ENCODE data around the gene TXNRD1. TPM values are rescaled to one million over a fixed set of nuclear protein-coding genes. Genes with fewer than 3 reads are reported as not detected.
A peak's percentile ranks its signal among the peaks of the same experiment; 100 is the strongest.

TXNRD1 gene
- total RNA-seq, 1 experiment from 2014 or later = 180 TPM

GRCh38 chr12:104354167-104354867 is 138.7 kb downstream of the TXNRD1 start:
- DNase-seq = no peak
- H3K27me3 ChIP-seq (ENCODE audit: control insufficient read depth, insufficient read depth, low read length) = no peaks in the 10 kb centered on the region
- H3K36me3 ChIP-seq (replicated peaks; ENCODE audit: control insufficient read depth, insufficient read depth, low read length) = 0 out of 2 replicates have a peak, but pooled peaks cover 2% of the 10 kb centered on the region
- no peak overlapping the region for H3K4me3 ChIP-seq (ENCODE audit: insufficient read depth, low read depth, low read length)

DNA sequence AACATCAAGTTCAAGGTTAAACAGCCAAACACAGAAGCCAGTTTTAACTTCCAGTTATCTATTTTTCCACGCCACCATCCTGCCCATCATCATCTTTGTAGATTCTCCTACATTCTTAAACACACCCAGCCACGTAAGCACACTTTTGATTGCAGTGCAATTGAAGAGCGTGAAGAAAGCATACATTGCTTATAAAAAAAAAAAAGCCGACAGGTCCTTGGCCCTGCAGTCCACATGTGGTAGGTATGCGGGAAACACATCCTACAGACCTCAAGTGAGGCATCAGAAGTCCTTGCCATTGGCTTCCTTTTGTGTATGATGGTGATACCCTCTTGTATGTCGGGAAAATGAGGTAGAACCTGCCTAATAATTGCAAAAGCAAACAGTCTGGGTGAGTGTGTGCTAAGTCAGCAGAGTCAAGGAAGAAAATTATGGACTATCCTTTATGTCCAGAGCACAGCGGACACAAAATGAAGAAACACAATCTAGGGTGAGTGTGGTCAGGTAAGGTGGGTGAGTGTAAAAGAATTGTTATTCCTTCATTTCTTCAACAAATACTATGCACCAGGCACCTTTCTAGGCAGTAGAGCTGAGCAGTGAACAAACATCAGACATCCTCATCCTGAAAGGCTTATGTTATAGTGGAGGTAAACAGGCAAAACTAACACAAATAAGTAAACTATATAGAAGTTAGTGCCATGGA is 139.4 kb downstream of the TXNRD1 start:
- Histone ChIP-seq H3K4me3 (ENCODE audit: insufficient read depth, low read depth, low read length) (no peak overlapping the region), H3K36me3 (replicated peaks; ENCODE audit: control insufficient read depth, insufficient read depth, low read length) (no peaks in the 10 kb centered on the region), H3K27me3 (ENCODE audit: control insufficient read depth, insufficient read depth, low read length) (no peaks in the 10 kb centered on the region)
- no peak for DNase-seq

GRCh38 chr12:104355630-104356029 is 140.1 kb downstream of the TXNRD1 start:
- DNase-seq = no peak
- Histone ChIP-seq H3K4me3 (ENCODE audit: insufficient read depth, low read depth, low read length) (no peak overlapping the region), H3K36me3 (replicated peaks; ENCODE audit: control insufficient read depth, insufficient read depth, low read length) (no peaks in the 10 kb centered on the region), H3K27me3 (ENCODE audit: control insufficient read depth, insufficient read depth, low read length) (no peaks in the 10 kb centered on the region)

DNA sequence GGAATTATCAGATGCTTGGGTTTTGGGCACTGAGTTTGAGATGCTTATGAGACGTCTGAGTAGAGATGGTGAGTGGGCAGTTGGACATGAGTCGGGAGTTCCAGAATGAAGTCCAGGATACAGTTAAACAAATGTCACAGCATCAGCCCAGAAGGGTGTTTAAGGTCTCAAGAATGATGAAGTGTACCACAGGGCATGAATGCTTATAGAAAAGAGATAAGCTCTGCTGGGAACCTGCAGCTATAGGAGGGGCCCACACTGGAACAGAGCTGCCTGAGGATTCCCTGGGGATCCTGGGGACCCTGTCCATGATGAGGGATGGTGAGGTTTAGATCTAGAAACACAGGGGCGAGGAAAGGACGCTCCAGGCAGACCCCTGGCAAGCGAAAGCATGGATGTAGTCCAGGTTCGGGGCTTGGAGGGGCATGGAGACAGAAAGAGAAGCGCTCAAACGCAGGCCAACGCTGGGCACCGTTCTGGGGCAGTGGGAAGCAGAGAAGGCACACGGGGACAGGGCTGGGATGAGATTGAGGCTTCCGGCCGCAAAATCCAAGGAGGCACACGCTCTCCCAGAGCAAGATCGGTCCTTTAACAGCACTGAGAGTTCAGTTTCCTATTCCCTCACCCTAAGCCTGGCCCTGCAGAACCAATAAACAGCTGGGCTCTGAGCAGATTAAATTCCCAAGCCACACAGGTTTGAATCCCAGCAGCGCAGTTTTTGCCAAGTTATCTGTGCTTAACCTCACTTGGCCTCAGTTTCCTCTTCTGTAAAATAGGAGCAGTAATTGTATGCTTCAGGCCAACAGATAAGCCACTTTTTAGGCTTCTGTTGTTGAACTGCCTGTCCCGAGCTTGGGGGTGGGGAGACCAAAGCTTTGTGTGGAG is 140.9 kb downstream of the TXNRD1 start:
- H3K27me3 ChIP-seq (ENCODE audit: control insufficient read depth, insufficient read depth, low read length) = no peaks in the 10 kb centered on the region
- H3K4me3 ChIP-seq (ENCODE audit: insufficient read depth, low read depth, low read length) = no peak overlapping the region
- DNase-seq = no peak
- no peaks in the 10 kb centered on the region for H3K36me3 ChIP-seq (replicated peaks; ENCODE audit: control insufficient read depth, insufficient read depth, low read length)

DNA sequence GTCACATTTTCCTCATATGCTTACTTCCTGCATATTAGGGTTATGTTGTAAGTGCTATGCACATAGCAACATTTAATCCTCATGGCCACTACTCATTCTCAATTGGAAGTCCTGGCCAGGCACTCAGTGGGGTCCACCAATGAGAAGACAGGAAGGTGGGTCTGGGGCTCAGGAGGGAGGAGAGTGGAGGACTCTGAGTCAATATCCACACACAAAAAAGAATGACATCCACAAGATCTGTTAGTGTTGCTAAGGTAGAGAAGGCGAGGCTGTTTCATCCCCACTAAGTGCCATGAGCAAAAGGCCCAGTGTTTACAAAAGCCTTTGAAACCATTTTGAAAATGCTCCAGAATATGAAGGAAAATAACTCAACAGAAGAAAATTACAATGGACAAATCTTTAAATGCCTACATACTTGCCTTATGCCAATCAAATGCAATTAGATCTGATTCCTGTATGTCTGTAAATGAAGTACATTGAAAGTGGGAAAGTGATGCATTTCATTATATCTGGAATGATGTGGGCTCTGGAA is 141.9 kb downstream of the TXNRD1 start:
- DNase-seq = no peak
- Histone ChIP-seq H3K36me3 (replicated peaks; ENCODE audit: control insufficient read depth, insufficient read depth, low read length) (no peaks in the 10 kb centered on the region), H3K4me3 (ENCODE audit: insufficient read depth, low read depth, low read length) (no peak overlapping the region), H3K27me3 (ENCODE audit: control insufficient read depth, insufficient read depth, low read length) (no peaks in the 10 kb centered on the region)

DNA sequence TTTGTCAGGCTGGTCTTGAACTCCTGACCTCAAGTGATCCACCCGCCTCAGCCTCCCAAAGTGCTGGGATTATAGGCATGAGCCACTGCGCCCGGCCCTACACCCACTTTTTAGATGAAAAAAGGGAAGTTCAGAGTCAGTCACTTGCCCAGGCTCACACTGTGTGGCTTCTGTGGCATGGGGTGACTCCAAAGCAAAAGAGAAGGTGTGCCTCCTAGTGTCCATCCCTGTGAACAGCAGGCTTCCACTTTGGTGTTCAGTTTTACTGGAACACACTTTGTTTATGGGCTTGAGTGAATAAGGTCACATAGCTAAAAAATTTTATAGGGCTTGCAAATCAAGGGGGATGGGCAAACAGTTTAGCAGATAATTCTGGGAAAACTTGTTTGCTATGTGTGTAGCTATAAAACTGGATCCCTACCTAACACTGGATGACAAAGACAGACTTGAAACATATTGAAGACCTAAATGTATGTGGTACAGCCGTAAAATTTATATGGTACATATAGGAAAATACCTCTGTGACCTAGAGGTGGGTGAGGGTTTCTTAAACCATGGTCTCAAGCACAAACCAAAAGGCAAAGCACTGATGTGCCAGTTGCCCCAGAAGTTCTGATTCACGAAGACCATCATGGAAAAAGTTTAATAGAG is 142.9 kb downstream of the TXNRD1 start:
- DNase-seq = peak; percentile 70
- Histone ChIP-seq H3K4me3 (ENCODE audit: insufficient read depth, low read depth, low read length) (no peak overlapping the region), H3K36me3 (replicated peaks; ENCODE audit: control insufficient read depth, insufficient read depth, low read length) (no peaks in the 10 kb centered on the region), H3K27me3 (ENCODE audit: control insufficient read depth, insufficient read depth, low read length) (no peaks in the 10 kb centered on the region)

GRCh38 chr12:104359216-104359615 is 143.6 kb downstream of the TXNRD1 start:
- no peak overlapping the region for H3K4me3 ChIP-seq (ENCODE audit: insufficient read depth, low read depth, low read length)
- H3K27me3 ChIP-seq (ENCODE audit: control insufficient read depth, insufficient read depth, low read length) = no peaks in the 10 kb centered on the region
- H3K36me3 ChIP-seq (replicated peaks; ENCODE audit: control insufficient read depth, insufficient read depth, low read length) = no peaks in the 10 kb centered on the region
- no peak for DNase-seq

- no peak overlapping the region for H3K4me3 ChIP-seq (ENCODE audit: insufficient read depth, low read depth, low read length)
- no peaks in the 10 kb centered on the region for H3K36me3 ChIP-seq (replicated peaks; ENCODE audit: control insufficient read depth, insufficient read depth, low read length)
- DNase-seq = no peak
- no peaks in the 10 kb centered on the region for H3K27me3 ChIP-seq (ENCODE audit: control insufficient read depth, insufficient read depth, low read length)
These were observed 144.6 kb downstream of the TXNRD1 start for GRCh38 chr12:104360157-104360556.

- Histone ChIP-seq H3K27me3 (ENCODE audit: control insufficient read depth, insufficient read depth, low read length) (no peaks in the 10 kb centered on the region), H3K36me3 (replicated peaks; ENCODE audit: control insufficient read depth, insufficient read depth, low read length) (no peaks in the 10 kb centered on the region), H3K4me3 (ENCODE audit: insufficient read depth, low read depth, low read length) (no peak overlapping the region)
- DNase-seq = no peak
These were observed 145.6 kb downstream of the TXNRD1 start for GRCh38 chr12:104360983-104361707.

DNA sequence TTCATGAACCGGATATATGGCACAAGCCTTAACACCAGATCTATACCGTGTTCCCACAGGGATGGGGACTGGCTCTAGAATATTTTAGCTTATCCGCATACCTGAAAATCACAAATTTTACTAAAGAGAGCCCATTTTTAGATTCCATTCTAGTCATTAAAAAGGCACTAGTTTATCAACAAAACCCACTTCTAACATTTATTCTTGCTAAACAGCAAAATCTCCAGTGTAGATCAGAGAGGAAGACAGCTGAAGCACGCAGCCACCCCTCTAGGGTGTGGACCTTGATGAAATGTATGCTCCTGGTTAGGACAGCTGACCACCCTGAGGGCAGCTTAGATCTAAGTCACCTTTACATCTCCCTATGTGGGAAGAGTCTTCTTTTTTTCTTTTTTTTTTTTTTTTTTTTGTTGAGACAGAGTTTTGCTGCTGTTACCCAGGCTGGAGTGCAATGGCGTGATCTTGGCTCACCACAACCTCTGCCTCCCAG is 150.4 kb downstream of the TXNRD1 start:
- DNase-seq = no peak
- H3K4me3 ChIP-seq (ENCODE audit: insufficient read depth, low read depth, low read length) = no peak overlapping the region
- H3K27me3 ChIP-seq (ENCODE audit: control insufficient read depth, insufficient read depth, low read length) = no peaks in the 10 kb centered on the region
- no peaks in the 10 kb centered on the region for H3K36me3 ChIP-seq (replicated peaks; ENCODE audit: control insufficient read depth, insufficient read depth, low read length)

- Histone ChIP-seq H3K27me3 (ENCODE audit: control insufficient read depth, insufficient read depth, low read length) (no peaks in the 10 kb centered on the region), H3K4me3 (ENCODE audit: insufficient read depth, low read depth, low read length) (no peak overlapping the region), H3K36me3 (replicated peaks; ENCODE audit: control insufficient read depth, insufficient read depth, low read length) (no peaks in the 10 kb centered on the region)
- DNase-seq = no peak
These were observed 154.1 kb downstream of the TXNRD1 start for GRCh38 chr12:104369708-104370107.

- no peaks in the 10 kb centered on the region for H3K36me3 ChIP-seq (replicated peaks; ENCODE audit: control insufficient read depth, insufficient read depth, low read length)
- DNase-seq = peak; percentile 65
- no peaks in the 10 kb centered on the region for H3K27me3 ChIP-seq (ENCODE audit: control insufficient read depth, insufficient read depth, low read length)
- H3K4me3 ChIP-seq (ENCODE audit: insufficient read depth, low read depth, low read length) = no peak overlapping the region
These were observed 155.7 kb downstream of the TXNRD1 start for GRCh38 chr12:104371043-104371870.
